ENCODE results near the gene TFEB. TPM values are rescaled to one million over a fixed set of nuclear protein-coding genes. Genes with fewer than 3 reads are reported as not detected.

Gene TFEB
- polyA plus RNA-seq, 4 donors, result 11.5 to 153 (median 27.1) TPM

GRCh38 chr6:41724586-41725501, 10.6 kb downstream of the TFEB start:
- Histone ChIP-seq H3K4me1 (ENCODE audit: control insufficient read depth in 3 of 3, insufficient read depth in 2 of 3, low read depth in 1 of 3, low read length in 2 of 3) (peaks cover 4 to 93% (median 7%) of the 10 kb centered on the region in 3 donors), H3K4me3 (ENCODE audit: low read depth in 1 of 3, low read length in 3 of 3) (peak overlapping the region in 1 of 3 donors; percentile 50), H3K27ac (ENCODE audit: low read depth in 1 of 3, low read length in 2 of 3) (peak overlapping the region in 2 of 3 donors; percentile 36 to 84), H3K9me3 (ENCODE audit: control insufficient read depth in 2 of 2, insufficient read depth in 1 of 2, low read depth in 1 of 2, low read length in 1 of 2) (no peaks in the 10 kb centered on the region), H3K27me3 (ENCODE audit: control insufficient read depth in 3 of 3, insufficient read depth in 3 of 3, low read length in 3 of 3) (no peaks in the 10 kb centered on the region), H3K36me3 (ENCODE audit: control insufficient read depth in 3 of 3, insufficient read depth in 2 of 3, low read depth in 1 of 3, low read length in 3 of 3) (peaks cover 0 to 83% (median 0%) of the 10 kb centered on the region in 3 donors)
- WGBS, 3 donors, result 54 to 66% (median 54%) methylated on average over 13 of the region's 13 CpGs
- DNase-seq (no peak), FAIRE-seq (no peak)

DNA sequence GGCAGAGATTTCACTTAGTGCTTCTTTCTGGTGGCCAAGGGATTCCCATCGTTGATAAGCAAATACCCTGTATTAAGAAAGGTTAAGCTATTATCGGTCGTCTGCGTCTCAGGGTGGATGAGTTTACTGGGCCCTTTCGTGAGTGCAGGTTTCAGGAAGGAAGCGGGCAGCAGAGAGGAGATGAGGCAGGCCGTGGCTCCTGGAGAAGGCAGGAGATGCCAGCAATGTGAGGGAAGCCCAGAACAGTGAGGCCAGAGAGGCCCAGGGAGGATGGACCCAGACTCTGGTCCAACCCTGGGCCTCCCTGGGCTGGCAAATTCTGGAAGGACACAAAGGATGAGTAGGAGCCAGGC, 11.2 kb downstream of the TFEB start:
- no peak for DNase-seq
- Histone ChIP-seq H3K27me3 (ENCODE audit: control insufficient read depth in 3 of 3, insufficient read depth in 3 of 3, low read length in 3 of 3) (no peaks in the 10 kb centered on the region), H3K9me3 (ENCODE audit: control insufficient read depth in 2 of 2, insufficient read depth in 1 of 2, low read depth in 1 of 2, low read length in 1 of 2) (no peaks in the 10 kb centered on the region), H3K4me1 (ENCODE audit: control insufficient read depth in 3 of 3, insufficient read depth in 2 of 3, low read depth in 1 of 3, low read length in 2 of 3) (peaks cover 4 to 93% (median 7%) of the 10 kb centered on the region in 3 donors), H3K27ac (ENCODE audit: low read depth in 1 of 3, low read length in 2 of 3) (peak overlapping the region in 2 of 3 donors; percentile 36 to 84), H3K4me3 (ENCODE audit: low read depth in 1 of 3, low read length in 3 of 3) (peak overlapping the region in 1 of 3 donors; percentile 50), H3K36me3 (ENCODE audit: control insufficient read depth in 3 of 3, insufficient read depth in 2 of 3, low read depth in 1 of 3, low read length in 3 of 3) (peaks cover 0 to 81% (median 0%) of the 10 kb centered on the region in 3 donors)
- FAIRE-seq, result no peak
- WGBS, 3 donors, result 61 to 82% (median 67%) methylated on average over 7 of the region's 7 CpGs

- peak overlapping the region in 1 of 3 donors; percentile 50 for H3K4me3 ChIP-seq (ENCODE audit: low read depth in 1 of 3, low read length in 3 of 3)
- peak overlapping the region in 2 of 3 donors; percentile 61 to 84 for H3K27ac ChIP-seq (ENCODE audit: low read depth in 1 of 3, low read length in 2 of 3)
- 56 to 88% (median 84%) methylated on average over 19 to 21 of the region's 21 CpGs for WGBS, 3 donors
- H3K36me3 ChIP-seq (ENCODE audit: control insufficient read depth in 3 of 3, insufficient read depth in 2 of 3, low read depth in 1 of 3, low read length in 3 of 3), result peaks cover 0 to 81% (median 0%) of the 10 kb centered on the region in 3 donors
- no peaks in the 10 kb centered on the region for H3K27me3 ChIP-seq (ENCODE audit: control insufficient read depth in 3 of 3, insufficient read depth in 3 of 3, low read length in 3 of 3)
- DNase-seq (peak in 1 of 2 donors; percentile 90), FAIRE-seq (no peak)
- H3K9me3 ChIP-seq (ENCODE audit: control insufficient read depth in 2 of 2, insufficient read depth in 1 of 2, low read depth in 1 of 2, low read length in 1 of 2), result no peaks in the 10 kb centered on the region
- peaks cover under 1 to 93% (median 7%) of the 10 kb centered on the region in 3 donors for H3K4me1 ChIP-seq (ENCODE audit: control insufficient read depth in 3 of 3, insufficient read depth in 2 of 3, low read depth in 1 of 3, low read length in 2 of 3)
These were observed 11.7 kb downstream of the TFEB start for GRCh38 chr6:41723530-41724227.

DNA sequence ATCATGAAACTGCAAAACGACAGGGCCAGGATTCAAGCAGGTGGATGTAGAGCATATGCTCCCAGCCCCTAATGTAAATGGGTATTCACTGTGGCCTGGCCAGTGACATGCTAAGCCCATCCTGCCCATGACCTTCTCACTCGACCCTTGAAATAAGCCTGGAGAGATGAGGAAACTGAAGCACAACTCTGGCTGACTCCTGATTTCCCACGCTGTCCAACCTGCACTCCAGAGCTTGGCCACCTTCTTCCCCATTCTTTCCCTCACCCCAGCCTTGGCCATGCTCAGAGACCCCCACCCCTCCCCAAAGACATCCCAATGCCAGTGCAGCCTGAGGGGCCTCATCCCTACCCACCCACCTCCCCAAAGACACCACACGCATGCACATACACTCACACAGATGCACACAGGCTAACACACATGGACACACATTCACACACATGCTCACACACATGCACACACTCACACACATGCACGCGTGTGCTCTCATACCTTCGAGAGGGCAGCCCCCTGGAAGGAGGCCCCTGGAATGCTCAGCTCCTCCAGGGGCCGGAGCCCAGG, 12.4 kb downstream of the TFEB start:
- DNase-seq, result no peak
- Histone ChIP-seq H3K27ac (ENCODE audit: low read depth in 1 of 3, low read length in 2 of 3) (peak overlapping the region in 2 of 3 donors; percentile 2 to 84), H3K27me3 (ENCODE audit: control insufficient read depth in 3 of 3, insufficient read depth in 3 of 3, low read length in 3 of 3) (no peaks in the 10 kb centered on the region), H3K4me1 (ENCODE audit: control insufficient read depth in 3 of 3, insufficient read depth in 2 of 3, low read depth in 1 of 3, low read length in 2 of 3) (peaks cover 0 to 93% (median 7%) of the 10 kb centered on the region in 3 donors), H3K4me3 (ENCODE audit: low read depth in 1 of 3, low read length in 3 of 3) (peak overlapping the region in 1 of 3 donors; percentile 50), H3K36me3 (ENCODE audit: control insufficient read depth in 3 of 3, insufficient read depth in 2 of 3, low read depth in 1 of 3, low read length in 3 of 3) (peaks cover 0 to 79% (median 0%) of the 10 kb centered on the region in 3 donors), H3K9me3 (ENCODE audit: control insufficient read depth in 2 of 2, insufficient read depth in 1 of 2, low read depth in 1 of 2, low read length in 1 of 2) (no peaks in the 10 kb centered on the region)
- FAIRE-seq, result no peak
- 55 to 79% (median 75%) methylated on average over 8 of the region's 8 CpGs for WGBS, 3 donors

GRCh38 chr6:41721414-41721813, 14.0 kb downstream of the TFEB start:
- FAIRE-seq, result no peak
- H3K4me3 ChIP-seq (ENCODE audit: low read depth in 1 of 3, low read length in 3 of 3), result peak overlapping the region in 1 of 3 donors; percentile 8
- peaks cover 0 to 76% (median 0%) of the 10 kb centered on the region in 3 donors for H3K36me3 ChIP-seq (ENCODE audit: control insufficient read depth in 3 of 3, insufficient read depth in 2 of 3, low read depth in 1 of 3, low read length in 3 of 3)
- H3K27me3 ChIP-seq (ENCODE audit: control insufficient read depth in 3 of 3, insufficient read depth in 3 of 3, low read length in 3 of 3), result no peaks in the 10 kb centered on the region
- H3K9me3 ChIP-seq (ENCODE audit: control insufficient read depth in 2 of 2, insufficient read depth in 1 of 2, low read depth in 1 of 2, low read length in 1 of 2), result no peaks in the 10 kb centered on the region
- DNase-seq, result no peak
- H3K4me1 ChIP-seq (ENCODE audit: control insufficient read depth in 3 of 3, insufficient read depth in 2 of 3, low read depth in 1 of 3, low read length in 2 of 3), result peaks cover 0 to 92% (median 7%) of the 10 kb centered on the region in 3 donors
- H3K27ac ChIP-seq (ENCODE audit: low read depth in 1 of 3, low read length in 2 of 3), result peak overlapping the region in 1 of 3 donors; percentile 17
- 93 to 99% (median 95%) methylated on average over 3 of the region's 3 CpGs for WGBS, 3 donors

DNA sequence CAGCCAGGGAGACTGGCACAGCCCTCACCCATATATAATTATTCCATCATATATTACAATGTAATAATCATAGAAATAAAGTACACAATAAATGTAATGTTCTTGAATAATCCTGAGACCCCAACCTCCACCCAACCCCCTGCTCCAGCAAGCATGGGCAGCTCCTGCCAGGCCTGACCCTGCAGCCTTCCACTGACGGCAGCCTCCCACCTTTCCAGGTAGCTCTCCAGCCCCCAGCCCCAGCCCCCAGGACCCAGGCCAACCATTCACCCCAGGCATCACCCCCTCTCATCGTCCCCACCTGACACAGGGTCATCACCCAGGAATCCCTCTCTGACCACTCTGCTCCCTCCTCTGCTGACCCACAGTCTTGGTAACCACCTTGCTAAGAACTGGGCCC, 14.6 kb downstream of the TFEB start:
- Histone ChIP-seq H3K4me1 (ENCODE audit: control insufficient read depth in 3 of 3, insufficient read depth in 2 of 3, low read depth in 1 of 3, low read length in 2 of 3) (peaks cover 0 to 90% (median 7%) of the 10 kb centered on the region in 3 donors), H3K9me3 (ENCODE audit: control insufficient read depth in 2 of 2, insufficient read depth in 1 of 2, low read depth in 1 of 2, low read length in 1 of 2) (no peaks in the 10 kb centered on the region), H3K27me3 (ENCODE audit: control insufficient read depth in 3 of 3, insufficient read depth in 3 of 3, low read length in 3 of 3) (no peaks in the 10 kb centered on the region), H3K36me3 (ENCODE audit: control insufficient read depth in 3 of 3, insufficient read depth in 2 of 3, low read depth in 1 of 3, low read length in 3 of 3) (peaks cover 0 to 77% (median 0%) of the 10 kb centered on the region in 3 donors), H3K27ac (ENCODE audit: low read depth in 1 of 3, low read length in 2 of 3) (peak overlapping the region in 1 of 3 donors; percentile 69), H3K4me3 (ENCODE audit: low read depth in 1 of 3, low read length in 3 of 3) (peak overlapping the region in 1 of 3 donors; percentile 15)
- DNase-seq, result no peak
- FAIRE-seq, result no peak
- WGBS, 3 donors, result 85 to 93% (median 85%) methylated on average over 2 of the region's 2 CpGs

DNA sequence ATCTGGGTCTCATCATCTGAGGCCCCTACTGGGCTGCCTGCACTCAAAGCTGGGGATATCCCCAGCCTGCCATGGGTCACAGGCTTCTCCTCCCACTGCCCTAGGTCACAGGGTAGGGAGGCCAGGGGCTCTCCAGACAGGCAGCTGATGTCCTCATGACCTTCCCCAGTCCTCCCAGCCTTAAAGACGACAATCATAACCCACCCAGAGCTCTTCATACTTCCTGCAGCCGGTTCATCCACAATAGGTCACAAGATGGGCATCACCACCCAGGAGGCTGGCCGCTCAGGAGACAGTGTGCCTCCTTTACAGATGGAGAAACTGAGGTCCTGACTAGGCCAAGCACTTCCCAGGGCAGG, 15.2 kb downstream of the TFEB start:
- H3K27me3 ChIP-seq (ENCODE audit: control insufficient read depth in 3 of 3, insufficient read depth in 3 of 3, low read length in 3 of 3), result no peaks in the 10 kb centered on the region
- 79 to 94% (median 88%) methylated on average over 3 of the region's 3 CpGs for WGBS, 3 donors
- H3K27ac ChIP-seq (ENCODE audit: low read depth in 1 of 3, low read length in 2 of 3), result peak overlapping the region in 1 of 3 donors; percentile 69
- peaks cover 0 to 84% (median 6%) of the 10 kb centered on the region in 3 donors for H3K4me1 ChIP-seq (ENCODE audit: control insufficient read depth in 3 of 3, insufficient read depth in 2 of 3, low read depth in 1 of 3, low read length in 2 of 3)
- FAIRE-seq, result no peak
- peaks cover 0 to 75% (median 0%) of the 10 kb centered on the region in 3 donors for H3K36me3 ChIP-seq (ENCODE audit: control insufficient read depth in 3 of 3, insufficient read depth in 2 of 3, low read depth in 1 of 3, low read length in 3 of 3)
- no peaks in the 10 kb centered on the region for H3K9me3 ChIP-seq (ENCODE audit: control insufficient read depth in 2 of 2, insufficient read depth in 1 of 2, low read depth in 1 of 2, low read length in 1 of 2)
- peak overlapping the region in 1 of 3 donors; percentile 3 for H3K4me3 ChIP-seq (ENCODE audit: low read depth in 1 of 3, low read length in 3 of 3)
- DNase-seq, result no peak
